NCI-H774 (cell line): ENCODE results near the gene MGARP.
A peak's percentile ranks its signal among the peaks of the same experiment; 100 is the strongest.
"Not testable (repeated sequence)": the region's sequence is repeated elsewhere in the genome, so short reads cannot be mapped to it uniquely, and the experiment has no call there.

Source experiments
- DNase-seq: peaks from one replicate; lab custom pipeline; 2025; lab: John Stamatoyannopoulos, UW

The MGARP gene

GRCh38 chr4:139279760-139280620, at the start of gene MGARP:
MGARP (minus strand) TSS chr4:139280225; CDS start chr4:139280158, 67 bp downstream.
- DNase-seq: no peak

- DNase-seq: no peak
Observed at GRCh38 chr4:139329665-139330200, 49.7 kb upstream of the MGARP start.

GRCh38 chr4:139324620-139325019, 44.6 kb upstream of the MGARP start:
- DNase-seq: no peak

- not testable (repeated sequence) for DNase-seq
Observed at GRCh38 chr4:139322541-139322940, 42.5 kb upstream of the MGARP start.

- DNase-seq: not testable (repeated sequence)
Observed at GRCh38 chr4:139322070-139322469, 42.0 kb upstream of the MGARP start.

- DNase-seq: no peak
Observed at GRCh38 chr4:139319571-139319970, 39.5 kb upstream of the MGARP start.

- no peak for DNase-seq
Observed at GRCh38 chr4:139317635-139318034, 37.6 kb upstream of the MGARP start.

- DNase-seq: no peak
Observed at GRCh38 chr4:139316733-139317132, 36.7 kb upstream of the MGARP start.

- no peak for DNase-seq
Observed at GRCh38 chr4:139315221-139315675, 35.2 kb upstream of the MGARP start.

- no peak for DNase-seq
Observed at GRCh38 chr4:139314047-139314800, 34.2 kb upstream of the MGARP start.

GRCh38 chr4:139313414-139313813, 33.4 kb upstream of the MGARP start:
- DNase-seq: not testable (repeated sequence)

GRCh38 chr4:139312552-139313332, 32.7 kb upstream of the MGARP start:
- no peak for DNase-seq

- DNase-seq: no peak
Observed at GRCh38 chr4:139311909-139312308, 31.9 kb upstream of the MGARP start.

GRCh38 chr4:139304920-139305319, 24.9 kb upstream of the MGARP start:
- no peak for DNase-seq

- DNase-seq: no peak
Observed at GRCh38 chr4:139301821-139302611, 22.0 kb upstream of the MGARP start, which contains the start of gene NDUFC1. NDUFC1 (minus strand) TSS chr4:139302477; CDS start chr4:139295798, 6,679 bp downstream.

GRCh38 chr4:139301113-139301820, 21.2 kb upstream of the MGARP start, which contains the start of gene NAA15:
NAA15 (plus strand) TSS chr4:139301505; CDS start chr4:139301778, 273 bp downstream.
- peak; percentile 90 for DNase-seq

- no peak for DNase-seq
Observed at GRCh38 chr4:139300431-139301112, 20.5 kb upstream of the MGARP start.

- DNase-seq: no peak
Observed at GRCh38 chr4:139299536-139299935, 19.5 kb upstream of the MGARP start.

- DNase-seq: no peak
Observed at GRCh38 chr4:139297001-139297410, 17.0 kb upstream of the MGARP start.

- DNase-seq: no peak
Observed at GRCh38 chr4:139295942-139296299, 15.9 kb upstream of the MGARP start.
